ENCODE data around the gene LRP3.

DNA sequence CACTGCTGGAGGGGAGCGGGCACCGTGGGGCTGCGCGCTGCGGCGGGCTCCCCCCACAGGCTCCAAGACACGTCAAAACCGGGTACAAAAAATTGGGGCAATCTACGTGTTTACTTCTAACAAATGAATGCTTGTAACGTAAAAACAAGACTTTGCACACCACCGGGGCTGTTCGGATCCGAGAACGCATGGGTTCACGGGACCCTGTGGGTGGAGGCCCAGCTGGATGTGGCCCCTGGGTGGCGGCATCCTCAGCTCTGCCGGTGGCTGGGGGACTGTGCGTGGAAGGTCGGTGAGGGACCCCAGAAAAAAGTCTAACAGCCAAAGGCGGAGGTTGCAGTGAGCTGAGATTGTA is 41.8 kb downstream of the LRP3 start:
- TF ChIP-seq SUZ12 (IDR thresholded peaks at IDR 0.05; ENCODE audit: extremely low read depth, insufficient read depth, insufficient read length): no peak
- TF ChIP-seq ZNF274 (IDR thresholded peaks at IDR 0.05; ENCODE audit: low read depth, low read length): no peak
